Middle frontal gyrus (tissue), 1 donor: ENCODE measurements around the gene LIPI.
"Not testable (repeated sequence)": the region's sequence is repeated elsewhere in the genome, so short reads cannot be mapped to it uniquely, and the experiment has no call there.

ENCODE experiments used
- DNase-seq: peaks from one replicate; pipeline ENCODE4 v3.0.0-alpha.2; 2015; ENCODE audit warnings: low spot score; ENCODE audit errors: extremely low spot score

Gene LIPI

GRCh38 chr21:14210738-14211137 lies at the start of gene LIPI:
TSS of gene LIPI (minus strand) at chr21:14210955. CDS start at chr21:14210845, 110 bp downstream.
- no peak for DNase-seq

GRCh38 chr21:14260174-14260764 lies 49.5 kb upstream of the LIPI start:
- no peak for DNase-seq

GRCh38 chr21:14259747-14260146 lies 49.0 kb upstream of the LIPI start:
- peak; percentile 19 for DNase-seq

- no peak for DNase-seq
These were observed 40.6 kb upstream of the LIPI start for GRCh38 chr21:14251336-14251735.

- DNase-seq: no peak
These were observed 35.0 kb upstream of the LIPI start for GRCh38 chr21:14245711-14246110.

GRCh38 chr21:14244911-14245310 lies 34.2 kb upstream of the LIPI start:
- no peak for DNase-seq

- DNase-seq: no peak
These were observed 33.1 kb upstream of the LIPI start for GRCh38 chr21:14243874-14244273.

- DNase-seq: no peak
These were observed 32.7 kb upstream of the LIPI start for GRCh38 chr21:14243461-14243860.

- DNase-seq: no peak
These were observed 30.5 kb upstream of the LIPI start for GRCh38 chr21:14241297-14241696.

GRCh38 chr21:14239281-14239680 lies 28.5 kb upstream of the LIPI start:
- no peak for DNase-seq

- DNase-seq: no peak
These were observed 25.4 kb upstream of the LIPI start for GRCh38 chr21:14236180-14236579.

GRCh38 chr21:14235101-14235500 lies 24.3 kb upstream of the LIPI start:
- no peak for DNase-seq

- DNase-seq: no peak
These were observed 18.6 kb upstream of the LIPI start for GRCh38 chr21:14229399-14229798.

GRCh38 chr21:14223365-14223764 lies 12.6 kb upstream of the LIPI start:
- no peak for DNase-seq

- peak; percentile 51 for DNase-seq
These were observed 5.4 kb upstream of the LIPI start, which contains the start of gene RBM11 for GRCh38 chr21:14215971-14216641. TSS of gene RBM11 (plus strand) at chr21:14216157. CDS start at chr21:14216187, 30 bp downstream.

- DNase-seq: no peak
These were observed 2.4 kb upstream of the LIPI start for GRCh38 chr21:14213164-14213563.

- no peak for DNase-seq
These were observed 4.5 kb downstream of the LIPI start for GRCh38 chr21:14206222-14206621.

- DNase-seq: not testable (repeated sequence)
These were observed 44.1 kb downstream of the LIPI start for GRCh38 chr21:14166463-14167223.

GRCh38 chr21:14143999-14144398 lies 66.8 kb downstream of the LIPI start:
- no peak for DNase-seq

- no peak for DNase-seq
These were observed 86.5 kb downstream of the LIPI start for GRCh38 chr21:14124266-14124665.

- DNase-seq: no peak
These were observed 89.0 kb downstream of the LIPI start for GRCh38 chr21:14121719-14122118.

GRCh38 chr21:14120091-14120734 lies 90.5 kb downstream of the LIPI start:
- DNase-seq: peak; percentile 22
